Measurements from ENCODE around the gene ICAM1.
"Not testable (repeated sequence)": the region's sequence is repeated elsewhere in the genome, so short reads cannot be mapped to it uniquely, and the experiment has no call there.

DNA sequence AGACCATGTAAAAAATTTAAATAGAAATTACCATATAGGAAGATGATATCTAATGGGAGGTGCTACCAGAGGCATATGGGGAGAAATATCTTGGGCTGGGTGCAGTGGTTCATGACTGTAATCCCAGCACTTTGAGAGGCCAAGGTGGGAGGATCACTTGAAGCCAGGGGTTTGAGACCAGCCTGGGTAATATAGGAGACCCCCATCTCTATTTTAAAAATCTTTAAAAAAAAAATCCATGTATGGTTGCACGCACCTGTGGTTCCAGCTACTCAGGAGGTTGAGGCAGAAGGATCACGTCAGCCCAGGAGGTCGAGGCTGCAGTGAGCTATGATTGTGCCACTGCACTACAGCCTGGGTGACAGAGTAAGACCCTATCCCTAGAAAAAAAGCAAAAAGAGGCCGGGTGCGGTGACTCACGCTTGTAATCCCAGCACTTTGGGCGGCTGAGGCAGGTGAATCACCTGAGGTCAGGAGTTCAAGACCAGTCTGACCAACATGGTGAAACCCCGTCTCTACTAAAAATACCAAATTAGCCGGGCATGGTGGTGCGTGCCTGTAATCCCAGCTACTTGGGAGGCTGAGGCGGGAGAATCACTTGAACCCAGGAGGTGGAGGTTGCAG, 29.0 kb upstream of the ICAM1 start:
- TF ChIP-seq, protein P1, sequence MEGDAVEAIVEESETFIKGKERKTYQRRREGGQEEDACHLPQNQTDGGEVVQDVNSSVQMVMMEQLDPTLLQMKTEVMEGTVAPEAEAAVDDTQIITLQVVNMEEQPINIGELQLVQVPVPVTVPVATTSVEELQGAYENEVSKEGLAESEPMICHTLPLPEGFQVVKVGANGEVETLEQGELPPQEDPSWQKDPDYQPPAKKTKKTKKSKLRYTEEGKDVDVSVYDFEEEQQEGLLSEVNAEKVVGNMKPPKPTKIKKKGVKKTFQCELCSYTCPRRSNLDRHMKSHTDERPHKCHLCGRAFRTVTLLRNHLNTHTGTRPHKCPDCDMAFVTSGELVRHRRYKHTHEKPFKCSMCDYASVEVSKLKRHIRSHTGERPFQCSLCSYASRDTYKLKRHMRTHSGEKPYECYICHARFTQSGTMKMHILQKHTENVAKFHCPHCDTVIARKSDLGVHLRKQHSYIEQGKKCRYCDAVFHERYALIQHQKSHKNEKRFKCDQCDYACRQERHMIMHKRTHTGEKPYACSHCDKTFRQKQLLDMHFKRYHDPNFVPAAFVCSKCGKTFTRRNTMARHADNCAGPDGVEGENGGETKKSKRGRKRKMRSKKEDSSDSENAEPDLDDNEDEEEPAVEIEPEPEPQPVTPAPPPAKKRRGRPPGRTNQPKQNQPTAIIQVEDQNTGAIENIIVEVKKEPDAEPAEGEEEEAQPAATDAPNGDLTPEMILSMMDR (IDR thresholded peaks at IDR 0.05) = not testable (repeated sequence)
- not testable (repeated sequence) for TF ChIP-seq POLR2AphosphoS5 (IDR thresholded peaks at IDR 0.05; ENCODE audit: low read depth, low read length)
- TF ChIP-seq, protein P2, sequence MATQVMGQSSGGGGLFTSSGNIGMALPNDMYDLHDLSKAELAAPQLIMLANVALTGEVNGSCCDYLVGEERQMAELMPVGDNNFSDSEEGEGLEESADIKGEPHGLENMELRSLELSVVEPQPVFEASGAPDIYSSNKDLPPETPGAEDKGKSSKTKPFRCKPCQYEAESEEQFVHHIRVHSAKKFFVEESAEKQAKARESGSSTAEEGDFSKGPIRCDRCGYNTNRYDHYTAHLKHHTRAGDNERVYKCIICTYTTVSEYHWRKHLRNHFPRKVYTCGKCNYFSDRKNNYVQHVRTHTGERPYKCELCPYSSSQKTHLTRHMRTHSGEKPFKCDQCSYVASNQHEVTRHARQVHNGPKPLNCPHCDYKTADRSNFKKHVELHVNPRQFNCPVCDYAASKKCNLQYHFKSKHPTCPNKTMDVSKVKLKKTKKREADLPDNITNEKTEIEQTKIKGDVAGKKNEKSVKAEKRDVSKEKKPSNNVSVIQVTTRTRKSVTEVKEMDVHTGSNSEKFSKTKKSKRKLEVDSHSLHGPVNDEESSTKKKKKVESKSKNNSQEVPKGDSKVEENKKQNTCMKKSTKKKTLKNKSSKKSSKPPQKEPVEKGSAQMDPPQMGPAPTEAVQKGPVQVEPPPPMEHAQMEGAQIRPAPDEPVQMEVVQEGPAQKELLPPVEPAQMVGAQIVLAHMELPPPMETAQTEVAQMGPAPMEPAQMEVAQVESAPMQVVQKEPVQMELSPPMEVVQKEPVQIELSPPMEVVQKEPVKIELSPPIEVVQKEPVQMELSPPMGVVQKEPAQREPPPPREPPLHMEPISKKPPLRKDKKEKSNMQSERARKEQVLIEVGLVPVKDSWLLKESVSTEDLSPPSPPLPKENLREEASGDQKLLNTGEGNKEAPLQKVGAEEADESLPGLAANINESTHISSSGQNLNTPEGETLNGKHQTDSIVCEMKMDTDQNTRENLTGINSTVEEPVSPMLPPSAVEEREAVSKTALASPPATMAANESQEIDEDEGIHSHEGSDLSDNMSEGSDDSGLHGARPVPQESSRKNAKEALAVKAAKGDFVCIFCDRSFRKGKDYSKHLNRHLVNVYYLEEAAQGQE (IDR thresholded peaks at IDR 0.05; ENCODE audit: insufficient read depth in 1 of 2, low read depth in 2 of 2, low read length in 1 of 2) = not testable (repeated sequence)

Measured in Panc1 (cell line).